ENCODE data around the gene LAMTOR1. TPM values are rescaled to one million over a fixed set of nuclear protein-coding genes. Genes with fewer than 3 reads are reported as not detected.
A peak's percentile ranks its signal among the peaks of the same experiment; 100 is the strongest.

LAMTOR1 gene
- polyA plus RNA-seq, 4 donors: 95.8 to 125 (median 104) TPM

DNA sequence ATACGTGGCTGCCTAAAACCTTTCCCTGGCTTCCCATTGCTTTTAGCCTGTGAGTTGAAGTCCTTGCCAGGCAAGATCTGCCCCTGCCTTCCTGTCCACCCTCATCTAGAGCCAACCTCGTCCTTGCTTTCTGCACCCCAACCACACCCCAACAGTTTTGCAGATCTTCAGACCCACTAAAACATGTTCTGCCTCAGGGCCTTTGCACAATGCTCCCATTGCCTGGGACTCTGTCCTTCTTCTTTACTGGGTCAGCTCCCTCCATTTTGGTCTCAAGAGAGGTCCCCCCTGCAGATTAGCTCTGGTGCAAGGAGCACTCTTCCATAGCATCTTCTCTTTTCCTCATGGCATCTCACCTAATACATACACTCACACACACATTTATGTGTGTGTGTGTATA is 17.8 kb upstream of the LAMTOR1 start:
- DNase-seq (ENCODE audit: low read depth in 4 of 4, low spot score in 3 of 4): no peak

DNA sequence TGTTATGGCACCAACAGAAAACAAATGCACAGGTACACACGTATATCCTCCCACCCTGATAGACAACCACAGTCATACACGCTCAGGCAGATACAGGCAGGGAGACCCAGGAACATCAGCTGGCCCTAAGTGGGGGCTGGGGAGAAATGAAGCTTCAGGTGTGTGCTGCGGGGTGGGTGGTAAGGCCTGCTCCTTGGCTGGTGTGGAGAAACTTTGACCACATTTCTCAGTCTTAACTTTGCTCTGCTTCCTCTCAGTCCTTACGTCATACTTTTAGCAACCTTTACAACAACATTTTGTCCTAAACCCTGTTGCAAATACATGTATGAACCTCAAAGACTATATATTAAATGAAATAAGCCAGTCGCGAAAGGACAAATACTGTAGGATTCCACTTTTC is 16.1 kb upstream of the LAMTOR1 start:
- DNase-seq (ENCODE audit: low read depth in 4 of 4, low spot score in 3 of 4): no peak

DNA sequence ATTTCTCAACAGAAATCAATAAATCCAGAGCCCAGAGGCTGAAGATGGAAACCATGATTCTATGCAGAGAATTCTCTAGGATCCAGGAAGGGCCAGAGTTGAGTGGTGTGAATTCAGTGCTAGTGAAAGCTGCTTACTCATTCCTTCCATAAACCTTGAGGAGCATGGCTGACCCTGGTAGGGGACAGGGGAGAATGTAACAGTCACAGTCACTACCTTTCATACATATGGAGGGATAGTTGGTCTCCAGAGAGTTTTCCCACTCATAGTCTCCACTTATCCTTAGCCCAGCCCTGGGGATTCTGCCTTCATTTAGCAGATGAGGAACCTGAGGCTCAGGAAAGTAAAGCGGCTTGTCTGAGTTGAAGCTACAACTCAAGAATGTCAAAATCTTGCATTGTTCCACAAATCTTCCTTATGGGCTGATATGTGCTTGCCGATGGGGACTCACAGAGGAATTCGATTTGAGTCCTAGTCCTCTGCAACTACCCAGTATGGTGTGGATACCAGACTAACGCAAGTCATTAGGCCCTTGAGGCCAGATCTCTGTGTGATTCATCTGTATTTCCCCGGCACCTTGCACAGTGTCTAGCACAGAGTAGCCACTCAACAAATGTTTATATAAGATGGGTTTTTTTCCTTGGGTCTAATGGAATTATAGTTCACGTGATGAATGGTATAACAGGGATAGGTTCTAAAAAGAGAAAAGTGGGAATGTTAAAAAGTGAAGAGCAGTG is 13.1 kb upstream of the LAMTOR1 start:
- no peak for DNase-seq (ENCODE audit: low read depth in 4 of 4, low spot score in 3 of 4)

DNA sequence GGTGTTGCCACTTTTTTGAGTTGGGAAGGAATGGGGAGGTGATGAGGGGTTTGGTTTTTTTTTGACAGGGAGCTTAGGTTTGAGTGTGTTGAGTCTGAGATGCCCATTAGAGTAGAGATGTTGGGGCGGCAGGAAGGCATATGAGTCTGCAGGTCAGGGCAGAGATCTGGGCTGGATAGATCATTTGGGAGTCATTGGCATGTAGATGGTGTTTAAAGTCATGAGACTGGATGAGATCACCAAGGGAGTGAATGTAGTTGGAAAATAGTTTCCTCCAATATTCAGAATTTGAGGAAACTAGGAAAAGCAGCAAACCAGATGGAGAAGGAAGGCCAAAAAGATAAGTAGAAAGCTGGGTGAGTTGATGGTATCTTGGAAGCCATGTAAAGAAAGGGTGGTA is 11.5 kb upstream of the LAMTOR1 start:
- DNase-seq (ENCODE audit: low read depth in 4 of 4, low spot score in 3 of 4): no peak

DNA sequence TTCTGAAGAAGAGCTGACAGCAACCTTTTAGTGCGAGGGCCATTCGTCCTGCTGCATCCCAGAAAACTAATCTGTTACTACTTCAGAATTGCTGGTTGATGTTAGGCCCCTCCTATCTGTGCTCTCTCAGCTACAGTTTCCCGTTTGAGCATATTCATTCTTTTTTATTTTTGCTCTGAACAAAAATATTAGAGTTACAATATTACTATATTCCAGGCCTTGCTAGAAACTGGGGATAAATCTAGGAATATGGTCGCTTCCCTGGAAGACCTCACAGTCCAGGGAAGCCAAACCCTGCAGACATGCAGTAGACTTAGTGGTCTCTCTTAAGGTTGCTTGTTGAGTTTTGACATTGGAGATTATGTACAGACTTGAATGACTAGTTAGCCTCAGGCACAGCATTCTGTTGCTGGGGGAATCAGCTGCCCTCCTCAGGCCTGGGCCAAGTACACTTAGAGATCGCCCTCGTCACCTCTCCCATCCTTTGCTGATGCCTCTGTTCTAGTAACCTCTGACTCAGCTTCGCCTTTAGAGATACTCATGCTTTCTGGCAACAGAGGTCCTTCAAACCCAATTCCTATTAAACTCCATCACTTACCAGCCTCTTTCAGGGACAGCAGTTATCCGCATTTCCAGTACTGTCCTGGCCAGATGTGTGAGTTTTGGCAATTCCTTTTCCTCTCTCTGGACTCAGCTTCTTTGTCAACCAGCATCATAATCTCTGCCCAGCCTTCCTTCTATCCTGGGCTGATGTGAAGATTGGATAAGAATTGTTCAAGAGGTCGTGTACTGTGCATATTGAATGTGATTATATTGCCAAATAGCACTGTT is 10.1 kb upstream of the LAMTOR1 start:
- no peak for DNase-seq (ENCODE audit: low read depth in 4 of 4, low spot score in 3 of 4)

DNA sequence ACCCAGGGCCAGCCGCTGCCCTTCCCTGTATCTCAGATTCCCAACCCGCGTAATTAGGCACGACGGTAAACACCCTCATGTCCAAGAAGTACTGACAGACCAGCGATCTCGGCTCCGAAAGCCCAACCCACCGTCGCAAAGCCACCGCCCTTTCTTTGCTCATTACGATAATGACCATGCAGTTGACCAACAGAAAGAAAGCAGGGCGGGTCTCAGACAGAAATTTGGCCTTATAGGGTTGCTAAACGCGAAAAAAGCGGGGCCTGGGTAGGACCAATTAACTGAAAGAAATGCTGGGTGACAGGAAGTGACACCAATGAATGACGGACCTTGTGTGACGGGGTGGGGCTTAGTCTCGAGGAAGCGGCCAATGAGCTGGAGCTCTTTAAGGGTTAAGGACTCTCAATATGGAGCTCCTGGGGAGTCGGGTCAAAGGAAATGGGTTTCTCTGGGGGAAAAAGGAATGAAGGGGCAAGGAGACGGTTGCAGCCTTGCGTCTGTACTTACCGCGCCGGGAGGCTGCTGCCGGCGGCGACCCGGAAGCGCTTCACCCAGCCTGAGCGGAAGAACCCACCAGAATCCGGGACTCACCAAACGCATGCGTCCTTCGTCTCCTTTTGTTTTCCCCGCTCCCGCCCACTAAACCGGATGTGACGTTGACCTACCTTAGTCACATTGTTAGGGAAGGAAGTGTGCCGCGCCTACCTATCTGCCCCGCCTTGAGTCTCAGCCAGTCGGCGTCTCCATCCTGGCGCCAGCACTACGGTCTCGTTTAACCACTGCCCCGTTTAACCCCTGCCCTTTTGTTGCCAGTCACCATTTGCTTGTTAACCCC is 9.3 kb upstream of the LAMTOR1 start, which contains the start of gene ANAPC15:
ANAPC15 (minus strand) TSS at position 553 of the 835 bp plus-strand sequence. CDS start 1,419 bp downstream, outside the sequence.
- peak; percentile 99 to 100 (median 100) for DNase-seq (ENCODE audit: low read depth in 4 of 4, low spot score in 3 of 4)

DNA sequence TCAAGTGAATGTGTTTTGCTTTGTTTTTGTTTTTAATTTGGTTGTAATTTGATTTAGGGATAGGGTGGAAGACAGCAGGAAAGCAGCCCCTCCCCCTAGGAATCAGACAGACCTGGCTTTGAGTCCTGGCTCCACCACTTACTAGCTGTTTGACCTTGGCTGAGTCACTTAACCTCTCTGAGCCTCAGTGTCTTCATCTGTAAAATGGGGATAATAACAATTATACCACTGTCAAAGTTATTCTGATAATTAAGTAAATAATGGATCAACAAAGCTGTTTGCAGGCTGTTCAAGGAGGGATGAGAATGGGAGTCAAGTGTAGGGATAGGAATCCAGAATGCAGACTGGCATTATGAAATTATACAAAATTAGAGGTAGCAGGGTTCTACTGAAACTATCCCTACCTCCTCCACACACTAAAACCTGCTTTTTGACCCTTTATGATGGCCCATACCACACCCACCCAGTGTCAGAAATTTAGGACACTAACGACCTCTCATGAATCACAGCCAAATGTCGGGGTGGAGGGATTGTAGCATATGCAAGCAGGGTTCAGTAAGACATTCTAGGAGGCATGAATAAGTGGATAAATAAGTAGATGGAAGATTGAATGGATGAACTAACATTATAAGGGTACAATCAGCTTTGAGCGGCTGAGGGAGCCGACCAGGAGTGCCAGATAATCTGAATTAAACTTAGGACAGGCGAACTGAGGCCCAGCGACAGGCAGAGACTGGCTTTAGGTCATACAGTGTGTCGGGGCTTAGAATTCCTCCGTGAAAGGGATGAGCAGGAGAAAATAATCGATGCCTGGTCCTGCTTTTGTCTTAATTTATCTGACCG is 8.4 kb upstream of the LAMTOR1 start:
- DNase-seq (ENCODE audit: low read depth in 4 of 4, low spot score in 3 of 4): no peak

DNA sequence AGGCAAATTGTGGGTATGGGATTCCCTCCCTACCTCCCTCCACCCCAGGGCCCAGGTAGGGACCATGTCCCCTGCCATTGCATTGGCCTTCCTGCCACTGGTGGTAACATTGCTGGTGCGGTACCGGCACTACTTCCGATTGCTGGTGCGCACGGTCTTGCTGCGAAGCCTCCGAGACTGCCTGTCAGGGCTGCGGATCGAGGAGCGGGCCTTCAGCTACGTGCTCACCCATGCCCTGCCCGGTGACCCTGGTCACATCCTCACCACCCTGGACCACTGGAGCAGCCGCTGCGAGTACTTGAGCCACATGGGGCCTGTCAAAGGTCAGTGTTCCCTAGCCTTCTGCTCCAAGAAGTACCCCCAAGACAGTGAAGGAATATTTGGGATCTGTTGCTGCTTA is 2.8 kb upstream of the LAMTOR1 start, which contains the start of gene TOMT:
TOMT (plus strand) TSS at position 37 of the 400 bp plus-strand sequence; CDS start at position 65, 28 bp downstream.
- no peak for DNase-seq (ENCODE audit: low read depth in 4 of 4, low spot score in 3 of 4)

DNA sequence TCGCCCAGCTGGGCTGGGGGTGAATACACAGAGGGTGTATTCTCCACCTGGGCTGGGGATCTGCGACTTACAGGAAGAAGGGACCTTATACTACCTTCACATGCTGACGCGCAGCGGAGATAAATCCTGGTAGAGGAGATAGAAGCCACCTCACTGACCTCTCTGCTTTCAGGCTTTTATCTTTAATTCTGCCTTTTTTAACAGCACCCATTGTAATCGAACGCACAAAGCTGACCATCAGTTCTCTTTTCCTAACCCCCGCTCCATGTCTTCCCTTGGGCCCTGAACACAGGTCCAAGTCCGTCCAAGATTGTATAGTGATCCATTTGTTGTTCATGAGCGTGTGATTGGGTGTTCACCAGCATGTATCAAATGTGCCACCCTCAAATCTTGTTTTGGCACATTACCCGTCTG is 664 bp upstream of the LAMTOR1 start:
- no peak for DNase-seq (ENCODE audit: low read depth in 4 of 4, low spot score in 3 of 4)

DNA sequence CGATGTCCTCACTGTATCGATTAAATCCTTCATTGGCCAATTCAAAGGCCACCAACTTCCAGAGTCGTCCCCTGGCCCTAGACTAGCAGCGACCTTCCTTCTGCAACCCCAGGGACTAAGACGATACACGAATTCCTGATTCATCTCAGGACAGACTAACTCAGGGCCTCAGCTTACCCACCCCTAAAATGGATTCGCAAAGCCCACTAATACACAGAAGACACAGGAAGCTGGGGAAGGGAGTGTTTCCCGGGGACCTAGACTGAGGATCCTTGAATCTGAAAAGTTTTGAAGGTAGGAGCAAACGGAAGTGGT is 509 bp downstream of the LAMTOR1 start:
- DNase-seq (ENCODE audit: low read depth in 4 of 4, low spot score in 3 of 4): no peak

DNA sequence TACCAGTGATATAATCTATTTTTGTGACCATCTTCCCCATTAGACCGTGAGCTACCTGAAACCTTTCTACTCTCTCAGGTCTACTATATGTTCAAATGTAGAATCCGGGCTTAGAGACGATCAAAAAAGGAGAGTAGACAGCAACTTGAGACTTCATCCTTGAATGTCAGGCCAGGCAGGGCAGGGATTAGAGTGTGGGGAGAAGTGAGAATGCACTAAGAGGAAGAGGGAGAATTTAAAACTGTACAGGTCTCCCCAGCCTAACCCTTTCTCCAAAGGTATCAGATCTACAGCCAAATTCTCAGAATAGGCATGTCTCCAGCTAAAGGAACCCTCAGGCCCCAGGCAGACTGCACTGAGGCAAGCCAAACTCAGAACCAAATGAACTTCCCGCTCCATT is 935 bp downstream of the LAMTOR1 start:
- no peak for DNase-seq (ENCODE audit: low read depth in 4 of 4, low spot score in 3 of 4)

DNA sequence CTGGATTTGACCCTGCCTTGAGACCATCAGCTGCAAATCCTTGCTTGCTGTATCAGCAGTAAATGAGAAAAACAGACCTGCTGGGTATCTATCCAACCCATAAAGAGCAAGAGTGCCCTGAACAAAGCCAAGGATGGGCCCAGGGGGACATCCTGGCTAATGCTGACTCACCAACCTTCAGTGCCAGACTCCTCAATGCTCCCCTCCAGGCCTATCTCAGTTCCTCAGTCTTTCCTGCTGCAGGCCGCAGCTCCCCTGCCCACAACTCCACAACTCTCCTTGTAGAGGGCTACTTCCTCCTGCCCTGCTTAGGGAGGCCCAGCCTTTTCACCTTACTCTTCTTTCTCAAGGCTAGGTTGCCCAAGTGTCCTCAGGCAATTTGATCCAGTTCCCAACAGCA is 2.6 kb downstream of the LAMTOR1 start:
- DNase-seq (ENCODE audit: low read depth in 4 of 4, low spot score in 3 of 4): no peak

DNA sequence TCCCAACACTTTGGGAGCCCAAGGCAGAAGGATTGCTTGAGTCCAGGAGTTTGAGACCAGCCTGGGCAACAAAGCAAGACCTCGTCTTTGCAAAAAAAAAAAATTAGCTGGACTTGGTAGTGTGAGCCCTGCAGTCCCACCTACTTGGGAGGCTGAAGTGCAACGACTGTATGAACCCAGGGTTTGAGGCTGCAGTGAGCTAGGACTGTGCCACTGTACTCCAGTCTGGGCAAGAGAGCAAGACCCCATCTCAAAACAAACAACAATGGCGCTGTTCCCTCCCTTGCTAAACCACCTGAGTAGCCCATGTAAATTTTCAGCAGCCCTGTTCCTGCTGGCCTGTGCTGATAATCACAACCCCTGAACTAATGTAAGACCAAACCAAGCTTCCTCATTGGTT is 3.1 kb downstream of the LAMTOR1 start:
- no peak for DNase-seq (ENCODE audit: low read depth in 4 of 4, low spot score in 3 of 4)

DNA sequence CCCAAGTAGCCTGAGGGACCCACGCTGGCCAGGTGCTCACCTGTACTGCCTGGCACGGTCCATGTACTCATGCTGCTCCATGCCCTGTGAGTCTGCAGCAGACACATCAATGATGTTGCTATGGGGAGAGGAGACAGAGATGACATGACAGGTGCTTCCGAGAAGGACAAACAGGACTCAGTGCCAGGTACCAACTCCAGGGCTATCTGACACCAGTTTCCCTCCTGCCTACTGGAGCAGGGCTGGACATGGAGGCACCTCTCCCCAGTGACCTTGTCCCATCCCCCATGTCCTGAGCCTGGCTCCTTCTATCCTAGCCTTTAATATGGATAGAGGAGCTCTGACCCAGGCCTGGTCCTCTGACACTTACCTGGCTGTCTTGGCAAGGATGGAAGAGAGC is 4.4 kb downstream of the LAMTOR1 start:
- no peak for DNase-seq (ENCODE audit: low read depth in 4 of 4, low spot score in 3 of 4)

DNA sequence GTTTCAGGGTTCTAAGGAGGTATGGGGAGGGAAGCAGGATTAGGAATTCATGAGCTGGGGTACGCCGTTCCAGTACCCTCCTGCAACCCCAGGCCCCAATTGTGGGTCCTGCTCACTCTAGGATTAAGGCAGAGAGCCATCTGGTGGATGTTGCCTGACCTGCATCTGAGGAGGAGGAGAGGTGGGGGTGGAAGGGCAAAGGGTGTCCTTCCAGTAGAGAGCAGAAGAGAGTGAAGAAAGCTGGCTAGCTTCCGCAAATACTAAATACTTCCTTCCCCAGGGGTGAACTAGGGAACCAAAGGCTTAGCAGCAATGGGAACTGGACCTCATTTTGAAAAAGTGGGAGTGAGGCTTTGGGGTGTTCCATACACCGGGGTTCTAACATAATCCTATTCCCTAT is 11.8 kb downstream of the LAMTOR1 start:
- DNase-seq (ENCODE audit: low read depth in 4 of 4, low spot score in 3 of 4): peak in 1 of 4 donors; percentile 47

DNA sequence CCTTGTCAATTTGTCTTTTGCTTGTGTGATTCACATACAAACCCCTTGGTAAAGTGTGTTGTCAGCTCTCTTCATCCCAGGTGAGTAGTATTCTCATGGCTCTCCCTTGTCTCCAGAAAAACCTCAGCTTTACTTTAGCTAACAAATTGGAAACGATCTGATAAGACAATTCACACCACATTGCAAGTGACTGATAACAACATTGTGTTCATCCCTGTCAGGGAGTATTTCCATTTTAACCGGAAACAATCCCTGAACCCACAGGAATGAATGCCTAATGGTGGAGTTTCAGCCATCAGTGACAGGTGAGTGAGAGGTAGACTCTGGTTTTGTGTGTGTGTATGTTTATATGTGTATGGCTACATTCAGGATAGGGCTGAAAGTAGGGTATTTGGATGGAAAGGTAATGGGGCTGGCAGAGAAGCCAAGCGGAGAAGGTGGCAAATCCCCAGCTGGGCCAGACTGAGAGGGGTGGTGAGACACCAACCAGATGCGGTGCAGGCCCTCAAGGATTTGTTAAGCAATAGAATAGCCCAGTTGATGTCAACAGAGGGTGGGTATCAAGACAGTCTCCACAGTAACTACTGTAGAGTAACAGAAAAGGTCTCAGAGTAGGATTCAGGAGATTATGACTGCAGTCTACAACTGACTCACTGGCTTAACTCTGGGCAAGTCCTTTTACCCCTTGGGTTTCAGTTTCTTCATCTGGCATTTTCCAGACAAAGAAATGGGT is 14.9 kb downstream of the LAMTOR1 start:
- DNase-seq (ENCODE audit: low read depth in 4 of 4, low spot score in 3 of 4): no peak

DNA sequence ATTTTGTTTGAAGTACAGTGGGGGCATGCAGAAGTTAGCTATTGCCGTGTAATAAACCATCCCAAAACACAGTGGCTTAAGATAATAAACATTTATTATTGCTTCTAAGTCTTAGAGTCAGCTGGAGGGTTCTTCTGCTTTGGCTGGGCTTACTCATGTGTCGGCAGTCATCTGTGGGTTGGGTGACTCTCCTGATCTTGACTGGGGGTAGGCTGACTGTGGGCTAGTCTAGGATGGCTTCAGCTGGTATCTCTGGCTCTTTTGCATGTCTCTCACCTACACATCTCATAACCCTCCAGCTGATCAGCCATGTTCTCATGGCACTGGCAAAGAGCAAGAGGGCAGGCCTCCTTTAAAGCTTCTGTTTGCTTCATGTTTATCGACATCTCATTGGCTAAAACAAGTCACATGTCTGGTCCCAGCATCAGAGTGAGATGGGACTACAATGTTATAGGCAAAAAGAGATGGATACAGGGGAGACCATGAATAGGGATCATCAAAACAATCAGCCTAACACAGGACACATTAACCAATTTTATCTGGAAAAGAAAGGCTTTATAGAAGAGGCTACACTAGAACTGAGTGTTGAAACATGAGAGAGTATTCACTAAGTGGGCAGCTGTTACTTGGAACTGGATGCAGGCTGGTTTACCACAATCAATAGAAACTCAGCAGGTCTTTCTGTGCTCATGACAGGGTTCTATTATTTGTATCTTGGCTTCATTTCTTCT is 17.3 kb downstream of the LAMTOR1 start:
- no peak for DNase-seq (ENCODE audit: low read depth in 4 of 4, low spot score in 3 of 4)

DNA sequence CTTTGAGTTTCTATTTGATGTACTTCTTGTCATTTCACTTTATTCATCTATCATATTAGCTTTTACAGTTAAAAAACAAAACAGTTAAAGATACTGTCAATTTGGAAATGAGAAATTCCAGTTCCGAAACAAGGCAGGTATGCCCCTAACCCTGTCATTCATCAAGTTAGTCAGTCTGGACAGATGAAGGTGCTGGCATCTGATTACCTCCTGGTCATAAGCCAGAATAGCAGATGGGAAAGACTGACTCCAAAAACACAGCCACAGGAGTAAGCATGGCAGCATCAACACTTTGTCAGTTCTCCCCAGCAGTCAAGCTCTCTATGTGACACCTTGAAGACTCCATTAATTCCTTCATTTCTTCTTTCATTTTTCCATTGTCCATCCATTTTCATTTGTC is 18.1 kb downstream of the LAMTOR1 start:
- DNase-seq (ENCODE audit: low read depth in 4 of 4, low spot score in 3 of 4): no peak

DNA sequence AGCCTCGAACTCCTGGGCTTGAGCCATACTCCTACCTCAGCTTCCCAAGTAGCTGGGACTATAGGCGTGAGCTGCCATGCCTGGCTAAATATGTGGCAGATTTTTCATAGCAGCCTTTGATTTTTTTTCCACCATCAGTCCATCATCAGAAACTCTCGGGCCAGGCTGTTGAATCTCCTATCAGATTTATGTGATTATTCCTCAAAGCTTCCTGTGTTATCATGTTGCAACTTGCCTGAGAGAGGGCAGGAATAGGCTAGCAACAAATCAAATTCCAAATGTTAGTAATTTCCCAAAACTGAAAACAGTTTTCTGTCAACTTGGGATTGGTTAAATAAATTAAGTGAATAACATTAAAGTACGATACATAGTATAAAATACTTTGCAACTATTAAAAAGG is 19.0 kb downstream of the LAMTOR1 start:
- DNase-seq (ENCODE audit: low read depth in 4 of 4, low spot score in 3 of 4): no peak
